Measurements from ENCODE around the gene IGLL5. TPM values are rescaled to one million over a fixed set of nuclear protein-coding genes. Genes with fewer than 3 reads are reported as not detected.

Gene IGLL5
- total RNA-seq (0.69 TPM), polyA plus RNA-seq (1.6 TPM)

DNA sequence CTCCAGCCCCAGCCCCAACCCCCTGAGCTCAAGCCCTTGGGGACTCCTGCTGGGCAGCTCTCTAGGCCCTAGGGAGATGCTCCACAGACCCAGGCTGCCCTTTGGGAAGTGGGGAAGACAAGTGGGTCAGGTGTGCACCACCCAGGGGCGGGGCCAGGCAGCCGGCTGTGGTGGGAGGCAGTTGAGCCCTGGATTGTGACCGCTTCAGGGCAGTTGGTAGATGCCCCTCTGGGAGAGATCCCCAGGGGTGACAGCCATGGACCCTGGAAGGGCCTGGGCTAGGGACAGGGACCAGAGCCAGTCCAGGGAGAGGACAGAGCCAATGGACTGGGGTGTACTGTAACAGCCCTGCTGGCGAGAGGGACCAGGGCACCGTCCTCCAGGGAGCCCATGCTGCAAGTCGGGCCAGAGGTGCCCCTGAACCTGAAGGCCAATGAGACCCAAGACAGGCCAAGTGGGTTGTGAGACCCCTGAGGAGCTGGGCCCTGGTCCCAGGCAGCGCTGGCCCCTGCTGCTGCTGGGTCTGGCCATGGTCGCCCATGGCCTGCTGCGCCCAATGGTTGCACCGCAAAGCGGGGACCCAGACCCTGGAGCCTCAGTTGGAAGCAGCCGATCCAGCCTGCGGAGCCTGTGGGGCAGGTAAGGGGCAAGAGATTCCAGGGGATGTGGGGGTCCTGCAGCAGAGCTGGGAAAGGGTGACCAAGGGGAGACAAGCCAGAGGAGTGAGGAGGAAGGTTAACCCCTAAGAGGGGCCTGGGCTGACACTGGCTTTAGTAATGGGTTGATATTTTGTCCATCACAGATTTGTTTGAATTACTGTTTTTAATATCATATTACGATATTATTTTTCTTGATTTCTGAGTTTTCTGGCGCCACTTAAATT lies at the start of gene IGLL5:
IGLL5 (plus strand) TSS at position 196 of the 883 bp plus-strand sequence; CDS start at position 434, 238 bp downstream.
- Histone ChIP-seq H3K4me1 (ENCODE audit: insufficient read depth) (no peaks in the 10 kb centered on the region), H3K27ac (ENCODE audit: low read depth) (no peak within 1 kb of the TSS), H3K36me3 (ENCODE audit: insufficient read depth) (no peaks in the 10 kb centered on the region), H3K4me3 (ENCODE audit: low read depth, low read length) (no peak within 1 kb of the TSS)
- DNase-seq (ENCODE audit: extremely low spot score), result no peak
- WGBS, result 89% methylated on average over 15 of the region's 15 CpGs

DNA sequence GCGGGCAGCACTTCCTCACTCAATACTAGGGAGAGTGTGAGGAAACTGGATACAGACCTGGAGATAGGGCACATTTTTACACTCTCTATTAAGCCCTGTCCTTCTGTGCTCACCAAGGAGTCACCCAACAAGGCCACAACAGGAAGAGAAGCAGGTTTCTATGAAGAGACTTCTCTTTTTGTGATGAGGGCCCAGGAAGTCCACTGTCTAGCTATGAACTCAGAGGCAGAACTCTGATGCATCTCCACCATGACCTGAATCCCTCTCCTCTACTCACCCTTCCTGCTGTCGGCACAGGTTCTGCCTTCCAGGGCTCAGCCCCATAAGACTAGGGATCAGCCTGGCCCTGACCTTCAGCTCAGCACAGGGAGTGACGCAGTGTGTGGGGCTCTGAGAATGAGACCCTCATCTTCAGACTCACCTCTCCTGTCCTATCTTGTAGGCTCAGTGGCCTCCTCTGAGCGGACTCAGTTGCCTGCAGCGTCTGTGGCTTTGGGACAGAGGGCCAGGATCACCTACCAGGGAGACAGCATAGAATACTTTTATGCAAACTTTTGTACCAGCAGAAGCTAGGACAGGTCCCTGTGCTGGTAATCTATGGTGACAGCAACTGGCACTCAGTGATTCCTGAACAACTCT lies 49.3 kb upstream of the IGLL5 start:
- H3K27ac ChIP-seq (ENCODE audit: low read depth), result no peak overlapping the region
- no peak overlapping the region for H3K4me3 ChIP-seq (ENCODE audit: low read depth, low read length)
- WGBS, result 96% methylated on average over 5 of the region's 5 CpGs
- DNase-seq (ENCODE audit: extremely low spot score), result no peak
- H3K4me1 ChIP-seq (ENCODE audit: insufficient read depth), result no peaks in the 10 kb centered on the region
- H3K36me3 ChIP-seq (ENCODE audit: insufficient read depth), result no peaks in the 10 kb centered on the region

DNA sequence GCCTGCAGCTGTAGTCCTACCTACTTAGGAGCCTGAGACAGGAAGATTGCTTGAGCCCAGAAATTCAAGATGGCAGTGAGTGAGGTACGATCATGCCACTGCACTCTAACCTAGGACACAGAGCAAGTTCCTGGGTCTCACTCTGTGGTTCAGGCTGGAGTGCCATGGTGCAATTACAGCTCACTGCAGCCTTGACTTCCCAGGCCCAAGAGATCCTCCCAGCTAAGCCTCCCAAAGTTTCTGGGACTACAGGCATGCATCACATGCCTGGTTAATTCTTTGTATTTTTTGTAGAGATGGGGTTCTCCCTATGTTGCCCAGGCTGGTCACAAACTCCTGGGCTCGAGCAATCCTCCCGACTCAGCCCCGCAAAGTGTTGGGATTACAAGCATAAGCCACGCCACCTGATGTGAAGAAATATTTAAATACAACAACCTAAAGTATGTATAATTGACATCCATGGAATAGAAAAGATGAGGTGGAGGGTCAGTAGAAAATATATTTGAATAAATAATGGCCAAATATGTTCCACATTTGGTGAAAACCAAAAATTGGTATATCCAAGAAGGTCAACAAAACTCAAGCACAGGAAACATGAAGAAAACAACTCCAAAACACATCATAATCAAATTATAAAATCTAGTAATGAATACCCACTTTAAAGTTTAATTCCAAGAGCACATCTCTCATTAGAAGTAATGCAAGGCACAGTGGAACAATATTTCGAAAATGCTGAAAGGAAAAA lies 47.9 kb upstream of the IGLL5 start:
- WGBS, result 88% methylated on average over 6 of the region's 6 CpGs
- Histone ChIP-seq H3K36me3 (ENCODE audit: insufficient read depth) (no peaks in the 10 kb centered on the region), H3K27ac (ENCODE audit: low read depth) (no peak overlapping the region), H3K4me1 (ENCODE audit: insufficient read depth) (no peaks in the 10 kb centered on the region), H3K4me3 (ENCODE audit: low read depth, low read length) (no peak overlapping the region)
- DNase-seq (ENCODE audit: extremely low spot score), result no peak

DNA sequence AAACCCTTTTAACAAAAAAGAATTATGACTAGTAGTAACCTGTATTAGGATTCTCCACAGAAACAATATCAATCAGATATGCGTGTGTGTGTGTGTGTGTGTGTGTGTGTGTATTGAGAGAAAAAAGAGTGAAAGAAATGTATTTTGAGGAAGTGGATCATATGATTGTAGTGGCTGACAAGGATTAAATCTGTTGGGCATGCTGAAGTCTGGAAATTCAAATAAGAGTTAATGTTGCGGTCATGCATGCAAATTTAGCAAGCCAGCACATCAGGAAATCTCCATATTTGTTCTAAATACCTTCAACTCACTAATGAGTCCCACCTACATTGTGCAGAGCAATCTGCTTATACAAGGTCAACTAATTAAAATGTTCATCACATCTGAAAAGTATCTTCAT lies 46.8 kb upstream of the IGLL5 start:
- no peaks in the 10 kb centered on the region for H3K4me1 ChIP-seq (ENCODE audit: insufficient read depth)
- DNase-seq (ENCODE audit: extremely low spot score), result no peak
- 84% methylated on average over 2 of the region's 2 CpGs for WGBS
- no peaks in the 10 kb centered on the region for H3K36me3 ChIP-seq (ENCODE audit: insufficient read depth)
- H3K27ac ChIP-seq (ENCODE audit: low read depth), result no peak overlapping the region
- no peak overlapping the region for H3K4me3 ChIP-seq (ENCODE audit: low read depth, low read length)

DNA sequence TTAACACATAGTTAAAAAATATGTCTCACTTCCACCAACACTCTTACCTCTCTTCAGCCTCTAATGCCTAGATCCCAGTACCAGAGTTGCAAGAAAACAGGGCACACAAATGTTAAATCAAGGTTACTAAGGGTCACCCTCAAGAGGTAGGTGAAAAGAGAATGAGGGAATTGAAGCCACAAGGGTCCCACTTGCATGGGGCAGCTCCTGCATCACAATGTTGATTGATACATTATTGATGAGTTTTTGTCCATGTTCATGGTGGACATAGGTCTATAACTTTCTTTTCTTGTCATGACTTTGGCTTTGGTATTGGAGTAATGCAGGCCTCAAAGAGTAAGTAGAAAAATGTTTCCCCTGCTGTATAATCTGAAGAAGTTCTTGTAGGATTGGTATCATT lies 46.0 kb upstream of the IGLL5 start:
- no peak overlapping the region for H3K4me3 ChIP-seq (ENCODE audit: low read depth, low read length)
- H3K27ac ChIP-seq (ENCODE audit: low read depth), result no peak overlapping the region
- no peak for DNase-seq (ENCODE audit: extremely low spot score)
- no peaks in the 10 kb centered on the region for H3K4me1 ChIP-seq (ENCODE audit: insufficient read depth)
- H3K36me3 ChIP-seq (ENCODE audit: insufficient read depth), result no peaks in the 10 kb centered on the region

DNA sequence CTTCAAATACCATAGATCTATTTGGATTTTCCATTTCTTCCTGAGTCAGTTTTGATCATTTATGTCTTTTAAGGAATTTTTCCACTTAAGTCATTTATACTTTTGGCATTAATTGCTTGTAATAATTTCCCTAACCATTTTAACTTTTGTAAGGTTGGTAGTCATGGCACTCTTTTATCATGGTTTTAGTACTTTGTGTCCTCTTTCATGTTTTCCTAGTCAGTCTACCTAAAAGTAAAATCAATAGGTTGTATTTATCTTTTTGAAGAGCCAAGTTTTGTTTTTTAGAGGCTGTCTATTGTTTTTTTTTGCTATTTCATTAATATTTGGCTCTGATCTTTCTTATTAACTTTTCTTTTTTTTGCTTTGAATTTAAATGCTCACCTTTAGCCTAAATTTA lies 45.5 kb upstream of the IGLL5 start:
- Histone ChIP-seq H3K4me3 (ENCODE audit: low read depth, low read length) (no peak overlapping the region), H3K4me1 (ENCODE audit: insufficient read depth) (no peaks in the 10 kb centered on the region), H3K36me3 (ENCODE audit: insufficient read depth) (no peaks in the 10 kb centered on the region), H3K27ac (ENCODE audit: low read depth) (no peak overlapping the region)
- DNase-seq (ENCODE audit: extremely low spot score), result no peak

DNA sequence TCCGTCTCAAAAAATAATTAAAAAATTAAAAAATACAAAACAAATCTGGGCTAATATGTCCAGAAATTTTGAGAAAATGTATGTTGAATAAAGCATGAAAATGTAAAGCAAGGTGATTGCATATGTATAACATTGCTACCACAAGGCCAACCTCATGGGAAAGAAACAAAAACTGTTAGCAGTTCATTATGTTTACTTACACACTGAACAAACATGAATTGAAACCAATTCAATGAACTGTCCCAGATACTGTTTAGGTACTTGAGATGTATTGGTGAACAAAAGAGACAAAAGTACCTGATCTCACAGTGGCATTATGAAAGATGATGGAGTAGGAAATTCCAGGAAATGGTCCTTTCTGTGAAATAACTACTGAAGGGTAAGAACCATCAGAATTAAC lies 43.8 kb upstream of the IGLL5 start:
- Histone ChIP-seq H3K27ac (ENCODE audit: low read depth) (no peak overlapping the region), H3K36me3 (ENCODE audit: insufficient read depth) (no peaks in the 10 kb centered on the region), H3K4me3 (ENCODE audit: low read depth, low read length) (no peak overlapping the region), H3K4me1 (ENCODE audit: insufficient read depth) (no peaks in the 10 kb centered on the region)
- 95% methylated on average over 1 of the region's 1 CpG for WGBS
- no peak for DNase-seq (ENCODE audit: extremely low spot score)

DNA sequence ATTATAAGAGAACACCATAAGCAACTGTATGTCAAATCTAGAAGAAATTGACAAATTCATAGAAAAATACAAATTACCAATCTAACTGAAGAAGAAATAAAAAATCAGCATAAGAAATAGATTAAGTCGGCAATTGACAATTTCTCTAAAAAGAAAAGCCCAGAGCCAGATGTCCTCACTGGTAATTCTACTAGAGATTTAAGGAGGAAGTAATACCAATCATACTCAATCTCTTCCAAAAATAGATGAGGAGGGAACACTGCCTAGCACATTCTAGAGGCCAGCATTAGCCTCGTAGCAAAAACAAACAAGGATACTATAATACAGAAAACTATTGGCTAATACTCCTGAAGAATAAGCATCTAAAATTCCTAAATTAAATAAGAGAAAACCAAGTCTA lies 40.4 kb upstream of the IGLL5 start:
- Histone ChIP-seq H3K4me1 (ENCODE audit: insufficient read depth) (no peaks in the 10 kb centered on the region), H3K27ac (ENCODE audit: low read depth) (no peak overlapping the region), H3K36me3 (ENCODE audit: insufficient read depth) (no peaks in the 10 kb centered on the region), H3K4me3 (ENCODE audit: low read depth, low read length) (no peak overlapping the region)
- WGBS, result 62% methylated on average over 2 of the region's 2 CpGs
- DNase-seq (ENCODE audit: extremely low spot score), result no peak

DNA sequence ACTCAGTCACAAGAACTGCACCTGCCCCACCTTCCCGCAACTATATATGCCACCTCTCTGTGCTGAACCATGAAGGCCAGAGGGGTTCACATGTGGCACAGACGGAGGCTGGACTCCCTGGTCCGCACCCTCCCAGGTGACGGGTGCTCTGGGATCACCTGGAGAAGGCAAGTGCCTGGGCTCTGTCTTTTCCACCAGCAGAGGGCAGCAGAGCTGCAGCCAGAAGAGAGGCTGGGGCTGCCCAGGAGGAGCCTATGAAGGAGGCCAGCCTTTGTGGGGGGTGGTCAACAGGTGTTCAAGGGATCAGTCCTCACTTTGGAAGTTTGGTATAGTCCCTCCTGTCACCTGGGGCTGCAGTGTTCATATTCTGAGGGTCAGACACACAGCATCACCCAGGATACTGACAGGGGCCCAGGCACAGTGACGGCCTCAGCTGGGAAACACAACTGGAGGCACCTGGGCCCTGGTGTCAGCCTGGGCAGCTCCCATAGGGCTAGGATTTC lies 39.2 kb upstream of the IGLL5 start:
- Histone ChIP-seq H3K36me3 (ENCODE audit: insufficient read depth) (no peaks in the 10 kb centered on the region), H3K27ac (ENCODE audit: low read depth) (no peak overlapping the region), H3K4me3 (ENCODE audit: low read depth, low read length) (no peak overlapping the region), H3K4me1 (ENCODE audit: insufficient read depth) (no peaks in the 10 kb centered on the region)
- no peak for DNase-seq (ENCODE audit: extremely low spot score)
- 28% methylated on average over 5 of the region's 5 CpGs for WGBS

DNA sequence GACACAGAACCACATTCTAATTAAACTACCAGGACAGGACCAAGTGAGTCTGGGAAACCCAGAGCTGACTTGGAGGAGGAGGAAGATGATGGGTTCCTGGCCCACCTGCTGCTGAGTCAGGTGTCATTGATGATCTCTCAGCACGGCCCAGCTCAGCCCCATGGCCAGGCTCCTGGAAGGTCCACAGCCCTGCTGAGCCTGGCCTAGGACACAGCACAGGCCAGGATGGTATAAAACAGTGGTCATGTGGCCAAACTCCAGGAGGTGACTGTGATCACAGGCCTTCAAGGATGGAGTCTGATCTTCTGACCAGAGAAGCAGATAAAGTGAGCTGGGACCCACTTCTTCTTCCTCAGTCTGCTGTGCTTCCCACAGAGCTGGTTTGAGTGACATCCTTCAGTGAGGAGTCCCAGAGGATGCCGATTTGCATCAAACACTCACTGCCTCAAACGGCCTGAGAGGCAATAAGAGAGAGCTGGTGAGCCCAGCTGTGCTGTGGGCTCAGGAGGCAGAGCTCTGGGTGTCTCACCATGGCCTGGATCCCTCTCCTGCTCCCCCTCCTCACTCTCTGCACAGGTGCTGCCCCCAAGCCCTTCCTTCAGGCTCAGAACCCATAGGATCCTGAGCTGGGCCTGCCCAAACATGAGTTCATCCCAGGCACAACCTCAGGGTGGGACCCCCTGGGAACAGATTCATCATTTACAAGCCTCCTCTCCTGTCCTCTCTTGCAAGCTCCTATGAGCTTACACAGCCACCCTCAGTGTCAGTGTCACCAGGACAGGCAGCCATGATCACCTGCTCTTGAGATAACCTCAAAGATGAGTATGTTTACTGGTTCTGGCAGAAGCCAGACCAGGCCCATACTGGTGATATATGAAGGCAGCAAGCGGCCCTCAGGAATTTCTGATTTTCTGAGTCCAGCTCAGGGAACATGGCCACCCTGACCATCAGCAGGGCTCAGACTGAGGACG lies 37.7 kb upstream of the IGLL5 start:
- Histone ChIP-seq H3K27ac (ENCODE audit: low read depth) (no peak overlapping the region), H3K4me1 (ENCODE audit: insufficient read depth) (no peaks in the 10 kb centered on the region), H3K4me3 (ENCODE audit: low read depth, low read length) (no peak overlapping the region), H3K36me3 (ENCODE audit: insufficient read depth) (no peaks in the 10 kb centered on the region)
- DNase-seq (ENCODE audit: extremely low spot score), result no peak
- 80% methylated on average over 5 of the region's 5 CpGs for WGBS

DNA sequence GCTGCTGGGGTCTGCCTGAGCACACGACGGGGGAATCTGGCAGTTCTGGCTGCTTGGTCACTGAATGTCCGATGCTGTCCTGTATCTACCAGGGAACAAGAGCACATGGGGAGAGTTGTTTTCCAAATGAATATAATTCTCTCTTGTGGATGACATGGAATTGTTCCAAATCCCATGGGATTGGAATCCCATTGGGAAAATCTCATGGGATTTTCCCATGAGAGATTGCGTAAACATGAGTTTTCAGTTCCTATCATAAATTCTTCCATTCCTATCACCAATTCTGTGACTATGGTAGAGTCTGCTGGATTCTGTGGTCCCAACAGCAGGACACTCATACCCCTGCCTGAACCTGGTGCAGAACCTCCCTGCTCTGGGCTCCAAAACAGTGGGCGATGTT lies 35.6 kb upstream of the IGLL5 start:
- H3K4me1 ChIP-seq (ENCODE audit: insufficient read depth), result no peaks in the 10 kb centered on the region
- H3K36me3 ChIP-seq (ENCODE audit: insufficient read depth), result no peaks in the 10 kb centered on the region
- no peak for DNase-seq (ENCODE audit: extremely low spot score)
- H3K27ac ChIP-seq (ENCODE audit: low read depth), result no peak overlapping the region
- WGBS, result 81% methylated on average over 5 of the region's 5 CpGs
- H3K4me3 ChIP-seq (ENCODE audit: low read depth, low read length), result no peak overlapping the region

DNA sequence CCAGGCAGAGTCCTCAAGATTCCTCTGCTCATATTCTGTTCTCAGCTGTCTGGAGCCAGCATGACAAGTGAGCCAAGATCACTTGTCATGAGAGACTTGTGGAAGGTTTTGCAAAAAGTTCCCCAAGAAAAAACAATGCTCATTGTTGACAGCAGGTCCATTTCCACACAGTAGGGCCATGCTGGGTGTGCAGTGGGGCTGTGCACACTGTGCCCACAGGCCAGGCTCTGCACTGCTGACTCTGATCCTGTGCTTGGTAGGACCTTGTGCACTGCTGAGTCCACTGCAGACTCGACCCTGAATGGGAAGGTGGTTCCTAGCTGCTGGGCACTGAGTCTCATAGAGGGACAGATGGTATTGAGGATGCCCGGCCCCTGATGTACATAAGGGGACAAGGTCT lies 33.9 kb upstream of the IGLL5 start:
- Histone ChIP-seq H3K27ac (ENCODE audit: low read depth) (no peak overlapping the region), H3K4me1 (ENCODE audit: insufficient read depth) (no peaks in the 10 kb centered on the region), H3K4me3 (ENCODE audit: low read depth, low read length) (no peak overlapping the region), H3K36me3 (ENCODE audit: insufficient read depth) (no peaks in the 10 kb centered on the region)
- 66% methylated on average over 2 of the region's 2 CpGs for WGBS
- no peak for DNase-seq (ENCODE audit: extremely low spot score)

DNA sequence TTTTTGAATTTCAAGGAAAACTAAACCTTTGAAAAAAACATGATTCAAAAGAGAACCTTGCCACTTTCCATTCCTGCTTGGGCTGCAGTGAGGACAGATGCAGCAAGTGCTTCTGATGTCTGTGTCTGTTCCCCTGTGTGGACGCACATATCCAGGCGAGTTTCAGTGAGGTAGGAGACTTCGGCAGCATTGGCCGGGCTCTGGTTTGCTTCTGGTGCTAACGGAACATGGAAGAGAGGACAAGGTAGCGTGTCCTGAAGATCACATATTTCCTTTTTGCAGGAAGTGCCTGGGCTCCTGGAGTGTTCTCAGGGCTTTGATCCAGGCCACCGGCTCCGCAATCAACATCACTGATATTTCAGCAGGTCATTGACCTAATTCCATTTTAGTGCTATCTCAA lies 33.1 kb upstream of the IGLL5 start:
- no peak for DNase-seq (ENCODE audit: extremely low spot score)
- Histone ChIP-seq H3K4me3 (ENCODE audit: low read depth, low read length) (no peak overlapping the region), H3K27ac (ENCODE audit: low read depth) (no peak overlapping the region), H3K4me1 (ENCODE audit: insufficient read depth) (no peaks in the 10 kb centered on the region), H3K36me3 (ENCODE audit: insufficient read depth) (no peaks in the 10 kb centered on the region)
- WGBS, result 77% methylated on average over 8 of the region's 8 CpGs
